Uterus (tissue), 2 donors: ENCODE measurements around the gene HSDL2.
"Not testable (repeated sequence)": the region's sequence is repeated elsewhere in the genome, so short reads cannot be mapped to it uniquely, and the experiment has no call there.

Source experiments
- CTCF ChIP-seq, 4 experiments: fragments of 200-600 bp in 2 of 4; fragments of 450-650 bp in 2 of 4; sonication (generic) in 2 of 4; IDR thresholded peaks; one replicate each; pipeline ENCODE4 v1.5.1; 2016 to 2019; ENCODE audit warnings: antibody characterized with exemption in 4 of 4, mild to moderate bottlenecking in 2 of 4, moderate library complexity in 1 of 4
- POLR2A ChIP-seq, 2 donors: fragments of 450-650 bp; IDR thresholded peaks; one replicate each; pipeline ENCODE4 v1.6.1; 2016; ENCODE audit warnings: antibody characterized with exemption in 2 of 2, mild to moderate bottlenecking in 1 of 2, moderate library complexity in 1 of 2

GRCh38 chr9:112373666-112374065, 6.2 kb upstream of the HSDL2 start:
- TF ChIP-seq CTCF, POLR2A (IDR thresholded peaks at IDR 0.05): not testable (repeated sequence)
